ENCODE data around the gene OTUB2.
A peak's percentile ranks its signal among the peaks of the same experiment; 100 is the strongest.

OTUB2 gene

GRCh38 chr14:94026173-94026888, at the start of gene OTUB2:
Gene OTUB2 (plus strand): TSS chr14:94026340. CDS start chr14:94026538, 198 bp downstream.
- ATAC-seq, result peak; percentile 95
- peak; percentile 94 for DNase-seq

- DNase-seq (no peak), ATAC-seq (no peak)
Observed at GRCh38 chr14:93976477-93977057, 49.6 kb upstream of the OTUB2 start, which contains the start of gene ASB2. Gene ASB2 (minus strand): TSS chr14:93976570. CDS start chr14:93964539, 12,031 bp downstream.

- DNase-seq, result no peak
- no peak for ATAC-seq
Observed at GRCh38 chr14:93977171-93977570, 49.0 kb upstream of the OTUB2 start.

GRCh38 chr14:93977790-93978581, 48.2 kb upstream of the OTUB2 start:
- ATAC-seq (peak; percentile 87), DNase-seq (peak; percentile 74)

- no peak for DNase-seq
- ATAC-seq, result no peak
Observed at GRCh38 chr14:93978735-93979134, 47.4 kb upstream of the OTUB2 start.

GRCh38 chr14:93980456-93981201, 45.5 kb upstream of the OTUB2 start:
- DNase-seq (no peak), ATAC-seq (no peak)

- DNase-seq, result no peak
- no peak for ATAC-seq
Observed at GRCh38 chr14:93981316-93982229, 44.6 kb upstream of the OTUB2 start.

GRCh38 chr14:93982230-93983007, 43.7 kb upstream of the OTUB2 start:
- no peak for DNase-seq
- no peak for ATAC-seq

GRCh38 chr14:93984070-93984469, 42.1 kb upstream of the OTUB2 start:
- no peak for DNase-seq
- peak; percentile 61 for ATAC-seq

- no peak for ATAC-seq
- DNase-seq, result no peak
Observed at GRCh38 chr14:93984987-93985410, 41.1 kb upstream of the OTUB2 start.

GRCh38 chr14:93986955-93987354, 39.2 kb upstream of the OTUB2 start:
- no peak for DNase-seq
- ATAC-seq, result no peak

GRCh38 chr14:93987376-93987775, 38.8 kb upstream of the OTUB2 start:
- DNase-seq (no peak), ATAC-seq (no peak)

GRCh38 chr14:93987815-93988476, 38.2 kb upstream of the OTUB2 start:
- no peak for DNase-seq
- no peak for ATAC-seq

GRCh38 chr14:93989939-93990338, 36.2 kb upstream of the OTUB2 start:
- DNase-seq, result no peak
- ATAC-seq, result no peak

GRCh38 chr14:93991212-93991611, 34.9 kb upstream of the OTUB2 start:
- ATAC-seq (peak; percentile 4), DNase-seq (no peak)

GRCh38 chr14:93991649-93992048, 34.5 kb upstream of the OTUB2 start:
- ATAC-seq, result no peak
- no peak for DNase-seq

- DNase-seq (no peak), ATAC-seq (no peak)
Observed at GRCh38 chr14:93993382-93993781, 32.8 kb upstream of the OTUB2 start.

- DNase-seq, result peak; percentile 72
- peak; percentile 92 for ATAC-seq
Observed at GRCh38 chr14:93994919-93995682, 31.0 kb upstream of the OTUB2 start.

- ATAC-seq (peak; percentile 17), DNase-seq (no peak)
Observed at GRCh38 chr14:93996130-93996695, 29.9 kb upstream of the OTUB2 start.
